Measurements from ENCODE around the gene ARID1B.

Gene ARID1B

DNA sequence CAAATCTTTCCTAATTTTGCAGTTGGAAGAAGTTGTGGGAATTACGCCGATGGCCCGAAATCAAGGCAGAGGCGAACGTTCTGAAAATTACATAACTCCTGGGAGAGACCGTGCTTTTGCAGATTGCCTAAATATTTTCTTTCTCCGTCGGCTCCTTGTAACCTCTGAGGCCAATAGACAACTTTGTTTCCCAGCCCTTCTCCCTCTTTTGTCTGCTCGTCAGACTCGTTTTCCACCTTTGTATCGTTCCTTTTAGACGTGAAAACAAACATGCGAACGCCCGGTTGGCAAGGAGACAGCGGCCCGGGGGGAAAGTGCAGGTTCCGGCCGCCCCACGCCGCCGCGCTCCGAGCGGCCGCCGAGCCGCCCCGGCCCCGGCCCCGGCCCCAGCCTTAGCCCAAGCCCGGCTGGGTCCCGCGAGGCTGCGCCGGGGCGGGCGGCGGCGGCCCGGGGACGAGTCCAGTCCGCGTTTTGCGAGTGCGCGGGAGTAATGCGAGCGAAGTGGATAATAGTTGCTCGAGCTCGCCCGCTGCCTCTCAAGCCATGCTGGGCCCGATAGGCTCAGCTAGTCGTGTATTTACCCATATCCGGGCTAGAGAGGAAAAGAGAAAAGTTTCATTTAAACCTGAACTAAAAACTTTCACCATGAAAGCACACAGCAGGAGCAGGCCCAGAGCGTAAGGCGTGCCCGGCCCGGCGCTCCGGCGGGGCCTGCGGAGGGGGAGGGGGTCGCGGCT is at the start of gene ARID1B:
Gene ARID1B, plus strand, starts transcription at position 539 of the 737 bp plus-strand sequence. CDS start 303 bp downstream, outside the sequence.
- ATAC-seq (ENCODE audit: insufficient read depth, low read depth) (peak; percentile 47), DNase-seq (peak; percentile 80)
- H3K79me2 ChIP-seq (ENCODE audit: insufficient read depth, low read length): peaks cover 61% of the 10 kb centered on the region
- peaks cover 30% of the 10 kb centered on the region for H3K4me1 ChIP-seq (ENCODE audit: insufficient read depth, low read length)
- peak within 1 kb of the TSS; percentile 75 for H3K4me2 ChIP-seq (ENCODE audit: insufficient read depth, low read length)
- H4K20me1 ChIP-seq (ENCODE audit: insufficient read depth, low read length): peaks cover 22% of the 10 kb centered on the region; the same call in 1 of the 2 replicates
- no peaks in the 10 kb centered on the region for H3K9me3 ChIP-seq (ENCODE audit: insufficient read depth, low read length, severe bottlenecking)
- H2AFZ ChIP-seq (ENCODE audit: low read depth, low read length): peak within 1 kb of the TSS; percentile 71
- peak within 1 kb of the TSS; percentile 97 for H3K9ac ChIP-seq (ENCODE audit: low read depth, low read length)
- no peaks in the 10 kb centered on the region for H3K36me3 ChIP-seq (ENCODE audit: insufficient read depth, low read length)
- no peak for TF ChIP-seq EZH2 (IDR thresholded peaks at IDR 0.05; ENCODE audit: borderline replicate concordance, low read depth, low read length, severe bottlenecking)
- TF ChIP-seq, protein P1, sequence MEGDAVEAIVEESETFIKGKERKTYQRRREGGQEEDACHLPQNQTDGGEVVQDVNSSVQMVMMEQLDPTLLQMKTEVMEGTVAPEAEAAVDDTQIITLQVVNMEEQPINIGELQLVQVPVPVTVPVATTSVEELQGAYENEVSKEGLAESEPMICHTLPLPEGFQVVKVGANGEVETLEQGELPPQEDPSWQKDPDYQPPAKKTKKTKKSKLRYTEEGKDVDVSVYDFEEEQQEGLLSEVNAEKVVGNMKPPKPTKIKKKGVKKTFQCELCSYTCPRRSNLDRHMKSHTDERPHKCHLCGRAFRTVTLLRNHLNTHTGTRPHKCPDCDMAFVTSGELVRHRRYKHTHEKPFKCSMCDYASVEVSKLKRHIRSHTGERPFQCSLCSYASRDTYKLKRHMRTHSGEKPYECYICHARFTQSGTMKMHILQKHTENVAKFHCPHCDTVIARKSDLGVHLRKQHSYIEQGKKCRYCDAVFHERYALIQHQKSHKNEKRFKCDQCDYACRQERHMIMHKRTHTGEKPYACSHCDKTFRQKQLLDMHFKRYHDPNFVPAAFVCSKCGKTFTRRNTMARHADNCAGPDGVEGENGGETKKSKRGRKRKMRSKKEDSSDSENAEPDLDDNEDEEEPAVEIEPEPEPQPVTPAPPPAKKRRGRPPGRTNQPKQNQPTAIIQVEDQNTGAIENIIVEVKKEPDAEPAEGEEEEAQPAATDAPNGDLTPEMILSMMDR (IDR thresholded peaks at IDR 0.05; ENCODE audit: borderline replicate concordance, extremely low read depth, low read length, poor library complexity, severe bottlenecking): no peak
- no peaks in the 10 kb centered on the region for H3K27me3 ChIP-seq (ENCODE audit: insufficient read depth, low read length, poor library complexity)
- peak within 1 kb of the TSS; percentile 96 for H3K27ac ChIP-seq (ENCODE audit: low read length)
- H3K4me3 ChIP-seq (ENCODE audit: low read depth in 1 of 2, low read length in 2 of 2): peak within 1 kb of the TSS; percentile 69 to 79

DNA sequence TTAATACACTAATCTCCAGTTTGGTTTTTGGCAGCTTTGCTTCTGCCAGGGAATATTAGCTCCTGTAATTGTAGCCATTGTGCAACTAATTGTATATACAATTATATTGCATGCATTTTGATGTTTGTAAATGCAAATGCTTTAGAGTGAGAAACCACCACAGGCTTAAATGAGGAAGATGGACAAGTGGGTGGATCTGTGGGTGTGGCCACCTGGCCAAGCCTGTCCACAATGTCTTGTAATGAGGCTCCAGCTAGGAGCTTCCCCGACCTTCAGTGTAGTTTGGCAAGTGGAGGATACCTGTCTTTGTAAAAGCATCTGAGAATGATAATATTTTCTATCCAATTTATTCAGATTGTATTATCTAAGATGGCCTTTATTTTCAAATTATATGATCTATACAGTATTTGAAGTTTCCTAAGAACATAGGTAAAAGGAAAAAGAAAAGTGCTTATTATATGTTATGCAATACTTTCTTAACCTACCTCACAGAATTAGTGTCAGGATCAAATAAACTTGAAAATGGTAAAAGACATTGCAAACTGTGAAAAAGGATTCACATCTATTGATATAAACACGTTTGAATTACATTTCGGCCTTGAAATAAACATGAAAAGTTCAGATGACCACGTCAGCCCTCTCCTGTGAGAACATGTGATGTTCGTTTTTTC is 49.3 kb upstream of the ARID1B start:
- no peak overlapping the region for H3K9ac ChIP-seq (ENCODE audit: low read depth, low read length)
- no peaks in the 10 kb centered on the region for H3K4me1 ChIP-seq (ENCODE audit: insufficient read depth, low read length)
- no peak overlapping the region for H3K4me2 ChIP-seq (ENCODE audit: insufficient read depth, low read length)
- DNase-seq: no peak
- H3K27me3 ChIP-seq (ENCODE audit: insufficient read depth, low read length, poor library complexity): peaks cover 12% of the 10 kb centered on the region
- H3K79me2 ChIP-seq (ENCODE audit: insufficient read depth, low read length): no peaks in the 10 kb centered on the region
- no peaks in the 10 kb centered on the region for H3K9me3 ChIP-seq (ENCODE audit: insufficient read depth, low read length, severe bottlenecking)
- no peak overlapping the region for H3K4me3 ChIP-seq (ENCODE audit: low read depth in 1 of 2, low read length in 2 of 2)
- no peaks in the 10 kb centered on the region for H4K20me1 ChIP-seq (ENCODE audit: insufficient read depth, low read length)
- TF ChIP-seq EZH2 (IDR thresholded peaks at IDR 0.05; ENCODE audit: borderline replicate concordance, low read depth, low read length, severe bottlenecking): no peak
- TF ChIP-seq, protein P1 (IDR thresholded peaks at IDR 0.05; ENCODE audit: borderline replicate concordance, extremely low read depth, low read length, poor library complexity, severe bottlenecking): no peak
- no peak overlapping the region for H3K27ac ChIP-seq (ENCODE audit: low read length)
- no peak for ATAC-seq (ENCODE audit: insufficient read depth, low read depth)
- no peaks in the 10 kb centered on the region for H3K36me3 ChIP-seq (ENCODE audit: insufficient read depth, low read length)
- no peak overlapping the region for H2AFZ ChIP-seq (ENCODE audit: low read depth, low read length)

DNA sequence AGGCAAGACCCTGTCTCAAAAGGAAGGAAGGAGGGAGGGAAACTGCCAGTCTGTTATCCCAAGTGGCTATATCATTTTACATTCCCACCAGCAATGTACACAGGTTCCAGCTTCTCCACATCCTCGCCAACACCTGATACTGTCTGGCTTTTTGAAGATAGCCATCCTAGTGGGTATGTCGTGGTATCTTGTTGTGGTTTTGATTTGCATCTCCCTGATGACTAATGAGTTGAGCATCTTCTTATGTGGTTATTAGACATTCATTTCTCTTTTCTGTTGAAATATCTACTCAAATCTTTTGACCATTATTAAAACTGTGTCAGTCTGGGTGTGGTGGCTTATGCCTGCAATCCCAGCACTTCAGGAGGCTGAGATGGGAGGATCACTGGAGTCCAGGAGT is 47.9 kb upstream of the ARID1B start:
- no peaks in the 10 kb centered on the region for H3K36me3 ChIP-seq (ENCODE audit: insufficient read depth, low read length)
- ATAC-seq (ENCODE audit: insufficient read depth, low read depth): no peak
- H3K9ac ChIP-seq (ENCODE audit: low read depth, low read length): no peak overlapping the region
- H3K4me3 ChIP-seq (ENCODE audit: low read depth in 1 of 2, low read length in 2 of 2): no peak overlapping the region
- H3K27ac ChIP-seq (ENCODE audit: low read length): no peak overlapping the region
- H3K4me1 ChIP-seq (ENCODE audit: insufficient read depth, low read length): no peaks in the 10 kb centered on the region
- peaks cover 12% of the 10 kb centered on the region for H3K27me3 ChIP-seq (ENCODE audit: insufficient read depth, low read length, poor library complexity)
- TF ChIP-seq, protein P1 (IDR thresholded peaks at IDR 0.05; ENCODE audit: borderline replicate concordance, extremely low read depth, low read length, poor library complexity, severe bottlenecking): no peak
- TF ChIP-seq EZH2 (IDR thresholded peaks at IDR 0.05; ENCODE audit: borderline replicate concordance, low read depth, low read length, severe bottlenecking): no peak
- DNase-seq: no peak
- H3K9me3 ChIP-seq (ENCODE audit: insufficient read depth, low read length, severe bottlenecking): no peaks in the 10 kb centered on the region
- no peak overlapping the region for H2AFZ ChIP-seq (ENCODE audit: low read depth, low read length)
- H4K20me1 ChIP-seq (ENCODE audit: insufficient read depth, low read length): no peaks in the 10 kb centered on the region
- H3K79me2 ChIP-seq (ENCODE audit: insufficient read depth, low read length): no peaks in the 10 kb centered on the region
- H3K4me2 ChIP-seq (ENCODE audit: insufficient read depth, low read length): no peak overlapping the region

Data from DND-41 (cell line).